Measurements from ENCODE around the gene LRRTM4. TPM values are rescaled to one million over a fixed set of nuclear protein-coding genes. Genes with fewer than 3 reads are reported as not detected.

The LRRTM4 gene
- total RNA-seq, 1 donor from 2014 or later, result not detected

GRCh38 chr2:77270433-77270832 is 251.7 kb downstream of the LRRTM4 start:
- TF ChIP-seq CTCF (IDR thresholded peaks at IDR 0.05), result no peak
- DNase-seq (ENCODE audit: low spot score in 2 of 2), result no peak
- H3K9me3 ChIP-seq, result no peaks in the 10 kb centered on the region
- no peaks in the 10 kb centered on the region for H3K27me3 ChIP-seq
- H3K36me3 ChIP-seq, result no peaks in the 10 kb centered on the region
- no peak overlapping the region for H3K27ac ChIP-seq
- no peak overlapping the region for H3K4me3 ChIP-seq
- H3K4me1 ChIP-seq, result no peaks in the 10 kb centered on the region
- intact Hi-C loops (cut with DNase I), result no loop called here

GRCh38 chr2:77268626-77269025 is 253.6 kb downstream of the LRRTM4 start:
- no peaks in the 10 kb centered on the region for H3K9me3 ChIP-seq
- no peak for TF ChIP-seq CTCF (IDR thresholded peaks at IDR 0.05)
- intact Hi-C loops (cut with DNase I), result no loop called here
- DNase-seq (ENCODE audit: low spot score in 2 of 2), result no peak
- no peak overlapping the region for H3K4me3 ChIP-seq
- no peaks in the 10 kb centered on the region for H3K4me1 ChIP-seq
- H3K36me3 ChIP-seq, result no peaks in the 10 kb centered on the region
- no peaks in the 10 kb centered on the region for H3K27me3 ChIP-seq
- H3K27ac ChIP-seq, result no peak overlapping the region

- TF ChIP-seq CTCF (IDR thresholded peaks at IDR 0.05), result no peak
- intact Hi-C loops (cut with DNase I), result no loop called here
Observed at GRCh38 chr2:77232909-77233425, 289.2 kb downstream of the LRRTM4 start.

GRCh38 chr2:77228391-77228790 is 293.8 kb downstream of the LRRTM4 start:
- TF ChIP-seq CTCF (IDR thresholded peaks at IDR 0.05), result no peak

More at GRCh38 chr2:77232909-77233425, 289.2 kb downstream of the LRRTM4 start:
- H3K27me3 ChIP-seq, result no peaks in the 10 kb centered on the region
- H3K4me3 ChIP-seq, result no peak overlapping the region
- no peaks in the 10 kb centered on the region for H3K9me3 ChIP-seq
- no peak overlapping the region for H3K27ac ChIP-seq
- H3K4me1 ChIP-seq, result no peaks in the 10 kb centered on the region
- no peak for DNase-seq (ENCODE audit: low spot score in 2 of 2)
- no peaks in the 10 kb centered on the region for H3K36me3 ChIP-seq

GRCh38 chr2:77210725-77211124 is 311.5 kb downstream of the LRRTM4 start:
- no peak overlapping the region for H3K4me3 ChIP-seq
- no peaks in the 10 kb centered on the region for H3K9me3 ChIP-seq
- intact Hi-C loops (cut with DNase I), result no loop called here
- no peak for DNase-seq (ENCODE audit: low spot score in 2 of 2)
- H3K36me3 ChIP-seq, result no peaks in the 10 kb centered on the region
- no peak overlapping the region for H3K27ac ChIP-seq
- no peaks in the 10 kb centered on the region for H3K27me3 ChIP-seq
- TF ChIP-seq CTCF (IDR thresholded peaks at IDR 0.05), result no peak
- no peaks in the 10 kb centered on the region for H3K4me1 ChIP-seq

More at GRCh38 chr2:77228391-77228790, 293.8 kb downstream of the LRRTM4 start:
- no peaks in the 10 kb centered on the region for H3K36me3 ChIP-seq
- H3K9me3 ChIP-seq, result no peaks in the 10 kb centered on the region
- DNase-seq (ENCODE audit: low spot score in 2 of 2), result no peak
- H3K27ac ChIP-seq, result no peak overlapping the region
- no peak overlapping the region for H3K4me3 ChIP-seq
- no peaks in the 10 kb centered on the region for H3K4me1 ChIP-seq
- no peaks in the 10 kb centered on the region for H3K27me3 ChIP-seq
- intact Hi-C loops (cut with DNase I), result no loop called here

GRCh38 chr2:77207331-77207730 is 314.8 kb downstream of the LRRTM4 start:
- no peaks in the 10 kb centered on the region for H3K9me3 ChIP-seq
- no peak for DNase-seq (ENCODE audit: low spot score in 2 of 2)
- TF ChIP-seq CTCF (IDR thresholded peaks at IDR 0.05), result no peak
- no peaks in the 10 kb centered on the region for H3K36me3 ChIP-seq
- no peak overlapping the region for H3K4me3 ChIP-seq
- no peak overlapping the region for H3K27ac ChIP-seq
- H3K4me1 ChIP-seq, result no peaks in the 10 kb centered on the region
- no peaks in the 10 kb centered on the region for H3K27me3 ChIP-seq
- intact Hi-C loops (cut with DNase I), result no loop called here
